DOHH2 (cell line): Measurements from ENCODE around the gene ITGB8.

Experiments used
- CTCF ChIP-seq: fragments of 200-600 bp; sonication (generic); IDR thresholded peaks from one replicate; pipeline ENCODE4 v1.5.1; 2014; ENCODE audit warnings: antibody characterized with exemption, mild to moderate bottlenecking, low read depth, low read length; ENCODE audit not compliant: poor library complexity, severe bottlenecking
- EZH2phosphoT487 ChIP-seq: fragments of 200-600 bp; sonication (generic); IDR thresholded peaks from 2 replicates; pipeline ENCODE4 v1.6.1; 2017; ENCODE audit warnings: borderline replicate concordance, mild to moderate bottlenecking, antibody characterized with exemption, low read length, moderate library complexity, mixed read lengths

GRCh38 chr7:20299145-20299544 lies 31.6 kb upstream of the ITGB8 start:
- no peak for TF ChIP-seq CTCF
- no peak for TF ChIP-seq EZH2phosphoT487
